CD4-positive, alpha-beta T cell treated with Interleukin-1 beta for 1 hour (primary cell): Measurements from ENCODE around the gene CYB561.
"Not testable (repeated sequence)": the region's sequence is repeated elsewhere in the genome, so short reads cannot be mapped to it uniquely, and the experiment has no call there.

ENCODE experiments used
- DNase-seq, 2 donors: peaks; one replicate each; pipeline ENCODE4 v3.0.0-alpha.2; 2020 to 2022

CYB561 gene

DNA sequence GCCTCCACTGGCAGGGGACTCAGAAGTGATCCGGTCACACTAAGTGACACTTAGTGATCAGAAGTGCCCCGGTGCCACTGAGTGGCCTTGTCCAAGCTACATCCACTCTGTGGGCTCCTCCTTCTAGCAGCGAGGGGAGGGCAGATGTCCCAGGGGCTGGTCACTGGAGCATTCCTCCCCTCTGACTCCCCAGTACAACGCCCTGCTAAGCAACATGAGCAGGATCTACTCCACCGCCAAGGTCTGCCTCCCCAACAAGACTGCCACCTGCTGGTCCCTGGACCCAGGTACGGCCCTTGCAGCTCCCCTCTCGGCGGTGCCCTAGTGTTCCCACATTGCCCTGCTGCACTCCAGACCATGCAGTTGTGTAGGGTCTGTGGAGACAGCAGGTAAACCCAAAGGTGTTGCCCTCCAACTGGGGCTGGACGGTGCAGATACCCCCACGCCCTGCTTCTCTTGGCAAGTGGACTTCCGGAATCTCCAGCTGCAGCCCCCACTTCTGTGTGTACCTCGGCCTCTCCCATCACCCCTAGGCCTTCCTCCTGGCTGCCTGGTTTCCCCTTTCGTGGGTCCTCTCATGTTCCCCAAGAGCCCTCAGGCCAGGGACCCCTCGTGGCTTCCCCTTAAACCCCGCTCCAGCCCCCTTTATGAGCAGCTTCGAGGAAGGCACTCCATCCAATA is 32.8 kb upstream of the CYB561 start:
- DNase-seq: peak; percentile 75 to 79

DNA sequence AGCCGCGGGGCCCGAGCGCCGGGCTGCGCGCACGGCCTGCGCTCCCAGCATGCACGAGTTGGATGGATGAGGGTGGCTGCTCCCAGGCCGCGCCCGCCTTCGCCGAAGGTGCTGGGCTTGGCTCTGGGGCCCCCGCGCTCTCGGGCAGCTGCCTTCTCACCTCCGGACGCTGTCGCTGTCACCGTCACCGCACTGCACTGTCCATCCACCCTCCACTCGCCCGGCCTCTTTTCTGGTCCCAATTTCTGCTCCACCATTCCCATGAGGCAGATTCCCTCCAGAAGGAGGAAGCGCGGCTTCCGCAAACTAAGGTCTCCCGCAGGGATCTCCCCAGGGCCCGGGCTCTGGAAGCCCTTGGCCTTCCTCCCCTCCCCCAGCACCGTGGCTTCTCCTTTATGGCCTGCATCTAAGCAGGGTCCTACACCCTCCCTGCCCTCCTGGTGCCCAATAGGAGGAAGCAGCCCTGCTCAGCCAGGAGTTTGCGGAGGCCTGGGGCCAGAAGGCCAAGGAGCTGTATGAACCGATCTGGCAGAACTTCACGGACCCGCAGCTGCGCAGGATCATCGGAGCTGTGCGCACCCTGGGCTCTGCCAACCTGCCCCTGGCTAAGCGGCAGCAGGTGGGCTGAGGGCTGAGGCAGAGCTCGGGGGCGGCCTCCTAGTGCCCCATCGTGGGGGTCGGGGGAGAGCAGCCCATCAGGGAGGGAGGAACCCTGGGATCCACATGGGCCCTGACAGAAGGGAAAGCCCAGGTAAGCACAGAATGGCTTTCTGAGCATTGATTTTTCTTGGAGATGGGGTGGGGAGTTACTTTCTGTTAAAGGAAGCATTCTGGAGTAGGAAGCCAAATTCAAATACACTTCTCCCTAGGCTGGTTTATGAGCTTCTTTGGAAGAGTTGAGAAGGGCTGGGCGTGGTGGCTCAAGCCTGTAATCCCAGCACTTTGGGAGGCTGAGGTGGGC is 31.7 kb upstream of the CYB561 start:
- DNase-seq: no peak

GRCh38 chr17:63476854-63477479 is 30.9 kb upstream of the CYB561 start, which contains the start of gene ACE:
TSS of gene ACE (plus strand) at chr17:63477061. CDS start at chr17:63477095, 34 bp downstream.
- peak; percentile 35 to 54 for DNase-seq

DNA sequence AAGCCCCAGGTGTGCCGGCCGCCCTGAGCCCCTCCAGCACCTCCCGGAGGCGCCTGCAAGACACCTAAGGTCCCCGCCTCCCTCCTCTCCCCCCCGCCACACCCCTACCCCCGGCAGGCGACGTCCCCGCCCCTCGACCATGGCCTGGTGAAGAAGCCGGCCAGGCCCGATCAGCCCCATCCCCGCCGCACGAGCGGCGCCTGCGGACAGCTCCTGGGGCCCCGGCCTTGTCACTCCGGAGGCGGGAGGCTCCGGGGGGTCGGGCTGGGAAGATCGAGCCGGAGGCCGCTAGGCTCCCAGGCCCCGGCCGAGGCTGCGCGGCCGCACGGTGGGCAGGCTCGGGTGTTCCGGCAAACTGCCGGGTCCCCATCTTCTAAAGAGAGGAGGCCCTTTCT is 30.4 kb upstream of the CYB561 start:
- peak in 1 of 2 donors; percentile 24 for DNase-seq

- DNase-seq: no peak
These were observed 29.6 kb upstream of the CYB561 start for GRCh38 chr17:63475491-63476412.

DNA sequence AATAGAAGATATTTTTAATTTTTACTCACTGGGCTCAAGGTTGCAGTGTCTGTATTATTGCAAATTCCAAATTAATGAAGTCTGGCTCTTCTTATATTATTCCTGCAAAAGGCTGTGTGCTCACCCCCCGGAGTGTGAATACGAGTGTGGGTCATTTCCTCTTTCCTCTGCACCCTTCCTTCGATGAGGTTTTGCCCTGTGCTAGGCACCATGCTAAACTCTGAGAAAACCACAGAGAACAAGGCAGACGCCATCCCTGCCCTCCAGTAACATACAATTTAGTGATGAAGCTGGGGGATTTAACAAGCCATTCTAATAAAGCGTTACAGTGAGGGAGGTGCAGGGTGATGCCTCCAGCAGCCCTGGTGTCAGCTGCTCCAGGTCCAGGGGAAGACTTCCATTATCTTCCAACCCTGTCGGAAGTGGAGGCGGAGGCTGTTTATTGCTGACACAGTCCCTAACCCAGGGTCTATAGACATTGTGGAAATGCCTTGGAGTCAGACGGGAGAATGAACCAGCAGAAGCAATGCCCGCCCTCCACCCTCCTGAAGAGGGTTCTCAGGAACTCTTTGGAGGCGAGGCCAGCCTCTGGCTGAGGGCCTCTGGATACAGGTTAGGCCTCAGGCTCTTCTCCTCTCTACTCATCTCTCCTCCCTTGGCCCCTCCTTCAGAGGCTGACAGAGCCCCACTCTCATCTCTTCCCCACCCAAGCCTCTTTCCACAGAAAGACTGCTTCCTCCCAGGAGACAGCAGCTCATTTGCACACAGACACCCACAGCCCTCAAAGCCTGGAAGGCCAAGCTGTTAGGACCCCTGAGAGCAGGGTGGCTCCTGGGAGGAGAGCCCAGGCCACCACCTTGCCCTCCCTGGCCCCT is 28.7 kb upstream of the CYB561 start:
- no peak for DNase-seq

DNA sequence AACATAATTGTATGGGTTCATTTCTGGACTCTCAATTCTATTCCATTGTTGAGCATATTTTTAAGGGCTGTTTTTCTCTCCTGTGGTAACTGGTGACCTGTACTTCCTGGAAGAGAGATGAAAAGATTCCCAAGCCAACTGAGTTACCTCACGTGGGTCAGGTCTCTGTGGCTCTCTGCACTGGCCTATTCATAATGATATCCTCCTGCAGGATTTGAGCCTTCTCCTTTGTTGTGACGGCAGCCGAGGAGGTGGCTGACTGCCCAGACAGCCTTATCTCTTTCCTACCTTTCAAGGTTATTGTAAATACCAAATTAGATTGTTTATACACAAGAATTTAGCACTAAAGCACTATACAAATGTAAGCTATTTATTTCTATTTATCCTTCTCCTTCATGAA is 28.1 kb upstream of the CYB561 start:
- no peak for DNase-seq

GRCh38 chr17:63468099-63468498 is 22.0 kb upstream of the CYB561 start:
- not testable (repeated sequence) for DNase-seq

- DNase-seq: no peak
These were observed 18.7 kb upstream of the CYB561 start for GRCh38 chr17:63464691-63465236.

GRCh38 chr17:63463771-63464170 is 17.7 kb upstream of the CYB561 start:
- no peak for DNase-seq

DNA sequence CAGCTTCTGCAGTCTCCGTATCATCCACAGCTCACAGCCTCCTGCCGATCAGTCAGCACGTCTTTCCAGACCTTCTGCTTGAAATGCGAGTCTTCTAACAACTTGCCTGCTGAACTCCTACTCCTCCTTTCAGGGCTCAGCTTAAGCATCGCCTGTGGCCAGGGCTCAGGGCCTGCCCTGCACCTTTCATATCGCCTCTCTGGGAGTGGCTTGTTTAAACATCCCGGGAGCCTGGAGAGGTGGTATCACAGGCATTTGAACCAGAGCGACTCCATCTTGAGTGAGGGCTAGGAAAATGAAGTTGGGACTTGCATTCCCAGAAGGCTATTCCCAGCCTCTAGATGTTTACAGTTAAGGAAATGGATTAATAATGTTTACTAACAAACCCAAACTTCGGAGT is 13.9 kb upstream of the CYB561 start:
- no peak for DNase-seq

DNA sequence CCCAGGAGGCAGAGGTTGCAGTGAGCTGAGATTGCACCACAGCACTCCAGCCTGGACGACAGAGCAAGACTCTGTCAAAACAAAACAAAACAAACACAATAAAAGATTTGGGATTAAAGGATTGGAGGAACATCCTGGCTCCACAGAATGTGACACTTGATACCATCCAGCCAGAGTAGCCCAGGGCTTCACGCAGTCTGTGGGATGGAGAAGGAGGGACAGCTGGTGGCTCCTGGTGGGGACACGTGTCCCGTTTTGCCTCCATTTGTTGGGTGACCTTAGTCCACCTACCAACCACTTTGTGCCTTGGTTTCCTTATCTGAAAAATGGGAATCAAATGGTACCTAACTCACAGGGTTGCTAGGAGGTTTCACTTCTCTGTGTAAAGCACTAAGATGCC is 12.4 kb upstream of the CYB561 start:
- no peak for DNase-seq

DNA sequence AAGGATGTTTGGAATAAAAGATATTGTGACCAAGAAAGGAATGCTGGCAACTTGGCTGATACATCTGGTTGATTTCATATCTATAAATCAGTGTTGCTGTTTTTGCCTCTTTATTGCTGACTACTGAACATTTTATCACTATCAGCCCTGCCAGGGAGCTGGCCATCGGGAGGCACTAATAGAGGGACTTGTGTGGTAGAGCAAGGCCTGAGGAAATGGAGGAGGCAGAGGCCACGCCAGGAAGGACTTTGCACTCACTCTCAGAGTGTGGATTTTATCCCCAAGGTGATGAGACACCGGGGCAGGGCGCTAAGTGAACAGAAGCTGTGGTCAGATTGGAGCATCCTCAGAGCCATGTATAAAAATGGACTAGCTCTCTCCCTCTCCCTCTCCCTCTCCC is 9.3 kb upstream of the CYB561 start:
- no peak for DNase-seq

GRCh38 chr17:63454915-63455314 is 8.8 kb upstream of the CYB561 start:
- no peak for DNase-seq

GRCh38 chr17:63454357-63454756 is 8.3 kb upstream of the CYB561 start:
- not testable (repeated sequence) for DNase-seq

- DNase-seq: no peak
These were observed 7.0 kb upstream of the CYB561 start for GRCh38 chr17:63452962-63453551.

- DNase-seq: no peak
These were observed 6.2 kb upstream of the CYB561 start for GRCh38 chr17:63452046-63452961.

- no peak for DNase-seq
These were observed 5.0 kb upstream of the CYB561 start for GRCh38 chr17:63451150-63451549.

- DNase-seq: no peak
These were observed 4.4 kb upstream of the CYB561 start for GRCh38 chr17:63450551-63450950.

GRCh38 chr17:63448655-63449054 is 2.5 kb upstream of the CYB561 start:
- no peak for DNase-seq
